ENCODE results near the gene MNT. TPM values are rescaled to one million over a fixed set of nuclear protein-coding genes. Genes with fewer than 3 reads are reported as not detected.

The MNT gene
- total RNA-seq, 1 experiment from 2014 or later, result 38.9 TPM

DNA sequence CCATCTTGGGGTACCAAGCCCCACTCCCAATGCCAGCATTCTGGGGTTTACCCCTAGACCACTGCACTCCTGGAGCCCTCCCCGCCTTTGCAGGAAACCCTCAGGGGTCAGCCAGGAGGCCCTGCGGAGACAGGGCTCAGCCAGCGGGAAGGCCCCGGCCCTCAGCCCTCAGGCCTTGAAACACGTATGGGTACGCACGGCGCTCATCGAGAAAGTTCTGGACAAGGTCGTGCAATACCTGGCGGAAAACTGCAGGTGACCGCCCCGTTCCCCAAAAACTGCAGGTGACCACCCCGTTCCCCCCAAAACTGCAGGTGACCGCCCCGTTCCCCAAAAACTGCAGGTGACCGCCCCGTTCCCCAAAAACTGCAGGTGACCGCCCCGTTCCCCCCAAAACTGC, 38.8 kb downstream of the MNT start:
- Mint-ChIP-seq H3K27ac (peak overlapping the region in 1 of 3 experiments; percentile 79; a peak in 1 of 7 replicates), H3K4me3 (no peak overlapping the region), H3K36me3 (ENCODE audit: insufficient read depth in 1 of 3, low read depth in 3 of 3) (peaks cover 4 to 18% (median 8%) of the 10 kb centered on the region in 3 experiments; a peak in 6 of 7 replicates), H3K9me3 (no peaks in the 10 kb centered on the region), H3K27me3 (ENCODE audit: low read depth) (peaks cover 3% of the 10 kb centered on the region; the same call in 1 of the 2 replicates), H3K4me1 (peaks cover 2% of the 10 kb centered on the region in 2 experiments)
- Histone ChIP-seq H3K4me2 (ENCODE audit: insufficient read depth, insufficient read length, low read length) (no peak overlapping the region), H3T11ph (ENCODE audit: low read length) (no peak overlapping the region), H4K8ac (replicated peaks; ENCODE audit: insufficient read length, low read depth, low read length) (no peak overlapping the region), H2BK15ac (ENCODE audit: low read depth, low read length) (no peak overlapping the region), H3K79me1 (ENCODE audit: insufficient read depth, low read depth, low read length, poor library complexity, severe bottlenecking) (no peaks in the 10 kb centered on the region), H3K79me2 (ENCODE audit: insufficient read depth, low read length) (no peaks in the 10 kb centered on the region), H3K18ac (ENCODE audit: insufficient read length, low read depth, low read length) (no peak overlapping the region), H3K27ac (ENCODE audit: insufficient read length, low read depth, low read length) (no peak overlapping the region), H3K14ac (ENCODE audit: insufficient read depth, low read length) (no peak overlapping the region), H2BK12ac (ENCODE audit: insufficient read length, low read depth, low read length) (no peak overlapping the region), H3K27me3 (ENCODE audit: insufficient read depth, low read length) (no peaks in the 10 kb centered on the region), H3K4ac (ENCODE audit: low read depth, low read length) (no peak overlapping the region), H4K91ac (ENCODE audit: insufficient read length, low read depth, low read length) (no peak overlapping the region), H4K5ac (ENCODE audit: insufficient read length, low read depth, low read length) (no peak overlapping the region), H2BK20ac (ENCODE audit: low read depth, low read length, poor library complexity, severe bottlenecking) (no peak overlapping the region), H4K20me1 (ENCODE audit: control insufficient read depth, insufficient read depth, insufficient read length) (no peaks in the 10 kb centered on the region), H2BK5ac (ENCODE audit: insufficient read length, low read length) (no peak overlapping the region), H2BK120ac (ENCODE audit: low read depth, low read length, poor library complexity, severe bottlenecking) (no peak overlapping the region), H3K56ac (ENCODE audit: insufficient read length, low read depth, low read length) (no peak overlapping the region), H3K4me1 (ENCODE audit: insufficient read depth, low read length) (0 out of 2 replicates have a peak, but pooled peaks cover 2% of the 10 kb centered on the region), H3K23me2 (ENCODE audit: insufficient read length, low read depth, low read length, poor library complexity, severe bottlenecking) (no peaks in the 10 kb centered on the region), H2AFZ (ENCODE audit: low read length) (no peak overlapping the region), H3K23ac (ENCODE audit: insufficient read length, low read depth, low read length) (no peak overlapping the region), H3K9ac (ENCODE audit: extremely low read depth, insufficient read length, low read length) (no peak overlapping the region), H3K9me3 (ENCODE audit: control insufficient read depth, low read depth, low read length) (no peaks in the 10 kb centered on the region), H2AK5ac (ENCODE audit: insufficient read length, low read length) (no peak overlapping the region)
- TF ChIP-seq, protein P1, sequence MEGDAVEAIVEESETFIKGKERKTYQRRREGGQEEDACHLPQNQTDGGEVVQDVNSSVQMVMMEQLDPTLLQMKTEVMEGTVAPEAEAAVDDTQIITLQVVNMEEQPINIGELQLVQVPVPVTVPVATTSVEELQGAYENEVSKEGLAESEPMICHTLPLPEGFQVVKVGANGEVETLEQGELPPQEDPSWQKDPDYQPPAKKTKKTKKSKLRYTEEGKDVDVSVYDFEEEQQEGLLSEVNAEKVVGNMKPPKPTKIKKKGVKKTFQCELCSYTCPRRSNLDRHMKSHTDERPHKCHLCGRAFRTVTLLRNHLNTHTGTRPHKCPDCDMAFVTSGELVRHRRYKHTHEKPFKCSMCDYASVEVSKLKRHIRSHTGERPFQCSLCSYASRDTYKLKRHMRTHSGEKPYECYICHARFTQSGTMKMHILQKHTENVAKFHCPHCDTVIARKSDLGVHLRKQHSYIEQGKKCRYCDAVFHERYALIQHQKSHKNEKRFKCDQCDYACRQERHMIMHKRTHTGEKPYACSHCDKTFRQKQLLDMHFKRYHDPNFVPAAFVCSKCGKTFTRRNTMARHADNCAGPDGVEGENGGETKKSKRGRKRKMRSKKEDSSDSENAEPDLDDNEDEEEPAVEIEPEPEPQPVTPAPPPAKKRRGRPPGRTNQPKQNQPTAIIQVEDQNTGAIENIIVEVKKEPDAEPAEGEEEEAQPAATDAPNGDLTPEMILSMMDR (conservative IDR thresholded peaks at IDR 0.05), result no peak
- DNase-seq, result no peak
- no CpG with 5 or more reads among the region's 20 CpGs for WGBS (ENCODE audit: extremely low coverage, insufficient read length, low lambda C conversion rate)

Data from H9 (cell line).